Mucosa of rectum (tissue), 2 donors: ENCODE results near the gene MPV17L2.

Experiments
- H3K27ac ChIP-seq, 2 donors: one replicate each; pipeline ENCODE4 v1.7.0; 2013; ENCODE audit warnings: inconsistent platforms in 2 of 2, low read depth in 2 of 2, low read length in 2 of 2
- H3K27me3 ChIP-seq, 2 donors: one replicate each; pipeline ENCODE4 v1.7.0; 2013; ENCODE audit warnings: low read length in 2 of 2; ENCODE audit not compliant: control insufficient read depth in 2 of 2, insufficient read depth in 2 of 2
- H3K36me3 ChIP-seq, 2 donors: one replicate each; pipeline ENCODE4 v1.7.0; 2013; ENCODE audit warnings: low read length in 2 of 2; ENCODE audit not compliant: control insufficient read depth in 2 of 2, insufficient read depth in 2 of 2
- H3K4me1 ChIP-seq, 2 donors: one replicate each; pipeline ENCODE4 v1.7.0; 2013; ENCODE audit warnings: low read length in 2 of 2, mild to moderate bottlenecking in 1 of 2; ENCODE audit not compliant: control insufficient read depth in 2 of 2, insufficient read depth in 2 of 2
- H3K4me3 ChIP-seq, 2 donors: one replicate each; pipeline ENCODE4 v1.7.0; 2013; ENCODE audit warnings: low read length in 2 of 2
- H3K9ac ChIP-seq, 2 donors: one replicate each; pipeline ENCODE4 v1.7.0; 2013; ENCODE audit warnings: low read length in 2 of 2, low read depth in 1 of 2, mild to moderate bottlenecking in 1 of 2
- H3K9me3 ChIP-seq, 2 donors: one replicate each; pipeline ENCODE4 v1.7.0; 2013; ENCODE audit warnings: low read length in 2 of 2; ENCODE audit not compliant: control insufficient read depth in 2 of 2
- donor health status: healthy.
- donor health status: Normal muscosa, but diverticular disease.

MPV17L2 gene

GRCh38 chr19:18190278-18190677 lies 2.7 kb upstream of the MPV17L2 start:
- Histone ChIP-seq H3K27me3 (no peaks in the 10 kb centered on the region), H3K4me3 (no peak overlapping the region), H3K9ac (no peak overlapping the region), H3K9me3 (no peaks in the 10 kb centered on the region), H3K27ac (no peak overlapping the region), H3K36me3 (no peaks in the 10 kb centered on the region), H3K4me1 (peaks cover 13 to 14% of the 10 kb centered on the region in 2 donors)

GRCh38 chr19:18191640-18192062 lies 1.4 kb upstream of the MPV17L2 start:
- Histone ChIP-seq H3K4me1 (peaks cover 13 to 14% of the 10 kb centered on the region in 2 donors), H3K36me3 (peaks cover 2 to 7% of the 10 kb centered on the region in 2 donors), H3K27ac (peak overlapping the region; percentile 89 to 94), H3K9me3 (no peaks in the 10 kb centered on the region), H3K27me3 (no peaks in the 10 kb centered on the region), H3K9ac (peak overlapping the region; percentile 63 to 81), H3K4me3 (peak overlapping the region; percentile 67 to 88)

- no peaks in the 10 kb centered on the region for H3K9me3 ChIP-seq
Observed at GRCh38 chr19:18193388-18194180, 566 bp downstream of the MPV17L2 start.

GRCh38 chr19:18194181-18194530 lies 1.1 kb downstream of the MPV17L2 start:
- Histone ChIP-seq H3K27ac (no peak overlapping the region), H3K36me3 (peaks cover 15 to 20% of the 10 kb centered on the region in 2 donors), H3K4me3 (peak overlapping the region in 1 of 2 donors; percentile 71), H3K9ac (peak overlapping the region in 1 of 2 donors; percentile 84), H3K4me1 (peaks cover 13 to 14% of the 10 kb centered on the region in 2 donors), H3K9me3 (no peaks in the 10 kb centered on the region), H3K27me3 (no peaks in the 10 kb centered on the region)

More at GRCh38 chr19:18193388-18194180, 566 bp downstream of the MPV17L2 start:
- no peaks in the 10 kb centered on the region for H3K27me3 ChIP-seq
- peaks cover 13 to 14% of the 10 kb centered on the region in 2 donors for H3K4me1 ChIP-seq
- H3K4me3 ChIP-seq: peak overlapping the region; percentile 71 to 72
- H3K9ac ChIP-seq: peak overlapping the region; percentile 48 to 84
- peaks cover 14 to 18% of the 10 kb centered on the region in 2 donors for H3K36me3 ChIP-seq
- peak overlapping the region; percentile 71 to 87 for H3K27ac ChIP-seq

GRCh38 chr19:18194554-18195238 lies 1.7 kb downstream of the MPV17L2 start:
- Histone ChIP-seq H3K4me1 (peaks cover 13 to 14% of the 10 kb centered on the region in 2 donors), H3K27me3 (no peaks in the 10 kb centered on the region), H3K9ac (no peak overlapping the region), H3K4me3 (peak overlapping the region in 1 of 2 donors; percentile 71), H3K27ac (no peak overlapping the region), H3K36me3 (peaks cover 15 to 20% of the 10 kb centered on the region in 2 donors), H3K9me3 (no peaks in the 10 kb centered on the region)

- Histone ChIP-seq H3K4me3 (no peak overlapping the region), H3K36me3 (peaks cover 15 to 23% of the 10 kb centered on the region in 2 donors), H3K27me3 (no peaks in the 10 kb centered on the region), H3K4me1 (peaks cover 13% of the 10 kb centered on the region in 2 donors), H3K9me3 (no peaks in the 10 kb centered on the region), H3K27ac (no peak overlapping the region), H3K9ac (no peak overlapping the region)
Observed at GRCh38 chr19:18196511-18196845, 3.5 kb downstream of the MPV17L2 start.

GRCh38 chr19:18197306-18197705 lies 4.3 kb downstream of the MPV17L2 start:
- H3K9me3 ChIP-seq: no peaks in the 10 kb centered on the region
- H3K4me3 ChIP-seq: no peak overlapping the region
- no peak overlapping the region for H3K27ac ChIP-seq
- H3K4me1 ChIP-seq: peaks cover 11 to 13% of the 10 kb centered on the region in 2 donors
- peaks cover 15 to 23% of the 10 kb centered on the region in 2 donors for H3K36me3 ChIP-seq
- H3K9ac ChIP-seq: no peak overlapping the region
- no peaks in the 10 kb centered on the region for H3K27me3 ChIP-seq

GRCh38 chr19:18197941-18198340 lies 4.9 kb downstream of the MPV17L2 start:
- H3K27me3 ChIP-seq: no peaks in the 10 kb centered on the region
- no peak overlapping the region for H3K9ac ChIP-seq
- H3K4me1 ChIP-seq: peaks cover 16 to 18% of the 10 kb centered on the region in 2 donors
- no peak overlapping the region for H3K27ac ChIP-seq
- peaks cover 15 to 23% of the 10 kb centered on the region in 2 donors for H3K36me3 ChIP-seq
- no peak overlapping the region for H3K4me3 ChIP-seq
- no peaks in the 10 kb centered on the region for H3K9me3 ChIP-seq

GRCh38 chr19:18198374-18198773 lies 5.4 kb downstream of the MPV17L2 start:
- Histone ChIP-seq H3K27me3 (no peaks in the 10 kb centered on the region), H3K4me1 (peaks cover 21 to 22% of the 10 kb centered on the region in 2 donors), H3K27ac (no peak overlapping the region), H3K9me3 (no peaks in the 10 kb centered on the region), H3K4me3 (no peak overlapping the region), H3K36me3 (peaks cover 15 to 23% of the 10 kb centered on the region in 2 donors), H3K9ac (no peak overlapping the region)

- Histone ChIP-seq H3K4me1 (peaks cover 13 to 17% of the 10 kb centered on the region in 2 donors), H3K27ac (no peak overlapping the region), H3K36me3 (peaks cover 11 to 14% of the 10 kb centered on the region in 2 donors), H3K9ac (no peak overlapping the region), H3K27me3 (no peaks in the 10 kb centered on the region), H3K4me3 (no peak overlapping the region), H3K9me3 (no peaks in the 10 kb centered on the region)
Observed at GRCh38 chr19:18202397-18202777, 9.4 kb downstream of the MPV17L2 start.
